Astrocyte of the cerebellum (primary cell): ENCODE results near the gene BRI3.

Source experiments
- DNase-seq: peaks from one replicate; pipeline ENCODE4 v3.0.0-alpha.2; 2011; ENCODE audit warnings: low read depth
- H3K4me3 ChIP-seq: 2 replicates; pipeline ENCODE4 v1.5.1; 2011; ENCODE audit warnings: mild to moderate bottlenecking, low read depth, low read length, moderate library complexity
- in situ Hi-C: cut with HindIII; loops from 2 replicates; pipeline ENCODE4 v1.10.0; 2017; ENCODE audit warnings: low sequenced_read_pairs
- TF ChIP-seq, protein P1 (sequence below): IDR thresholded peaks from 2 replicates; pipeline ENCODE4 v1.5.1; 2012; ENCODE audit warnings: low read length, low read depth, moderate library complexity, mild to moderate bottlenecking; ENCODE audit errors: missing control alignments

Gene BRI3

DNA sequence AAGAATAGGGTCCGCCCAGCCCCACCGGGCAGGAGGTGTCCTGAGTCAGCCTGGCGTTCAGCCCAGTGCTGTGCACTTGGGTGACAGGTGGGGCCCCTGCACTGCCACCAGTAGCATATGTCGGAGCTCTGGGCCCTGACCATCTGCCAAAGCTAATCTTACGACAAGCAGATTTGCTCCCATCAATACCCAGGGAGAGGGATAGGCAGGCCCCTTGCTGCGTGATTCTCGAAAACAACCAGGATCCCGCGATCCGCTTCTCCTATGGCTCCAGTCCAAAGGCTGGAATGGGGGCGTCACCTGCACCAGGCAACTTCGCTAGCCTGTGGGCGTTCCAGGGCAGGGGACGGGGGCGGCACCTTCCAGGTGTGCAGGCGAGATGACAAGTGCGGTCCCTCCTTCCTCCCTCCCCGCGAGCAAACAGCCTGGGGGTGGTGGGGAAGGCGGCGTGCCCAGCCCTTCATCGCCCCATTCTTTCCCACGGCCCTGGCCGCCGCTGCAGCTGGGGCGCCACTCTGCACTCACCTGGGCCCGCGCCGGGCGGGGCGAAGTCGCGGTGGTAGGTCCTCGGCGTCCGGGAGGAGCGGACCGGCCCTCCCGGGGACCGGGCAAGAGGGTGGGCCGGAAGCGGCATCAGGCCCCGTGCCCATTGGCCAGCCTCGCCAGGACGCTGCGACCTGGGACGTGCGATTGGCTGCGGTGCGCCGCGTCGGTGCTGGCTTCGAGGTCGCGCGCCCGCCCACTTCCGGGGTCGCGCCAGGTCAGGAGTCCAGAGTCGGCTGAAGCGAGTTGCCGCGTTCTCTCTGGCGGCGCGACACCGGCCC lies 29.7 kb upstream of the BRI3 start, which contains the start of gene TECPR1:
TECPR1 (minus strand) TSS at position 632 of the 824 bp plus-strand sequence. CDS start 6,086 bp downstream, outside the sequence.
- in situ Hi-C loops: no loop called here
- TF ChIP-seq, protein P1, sequence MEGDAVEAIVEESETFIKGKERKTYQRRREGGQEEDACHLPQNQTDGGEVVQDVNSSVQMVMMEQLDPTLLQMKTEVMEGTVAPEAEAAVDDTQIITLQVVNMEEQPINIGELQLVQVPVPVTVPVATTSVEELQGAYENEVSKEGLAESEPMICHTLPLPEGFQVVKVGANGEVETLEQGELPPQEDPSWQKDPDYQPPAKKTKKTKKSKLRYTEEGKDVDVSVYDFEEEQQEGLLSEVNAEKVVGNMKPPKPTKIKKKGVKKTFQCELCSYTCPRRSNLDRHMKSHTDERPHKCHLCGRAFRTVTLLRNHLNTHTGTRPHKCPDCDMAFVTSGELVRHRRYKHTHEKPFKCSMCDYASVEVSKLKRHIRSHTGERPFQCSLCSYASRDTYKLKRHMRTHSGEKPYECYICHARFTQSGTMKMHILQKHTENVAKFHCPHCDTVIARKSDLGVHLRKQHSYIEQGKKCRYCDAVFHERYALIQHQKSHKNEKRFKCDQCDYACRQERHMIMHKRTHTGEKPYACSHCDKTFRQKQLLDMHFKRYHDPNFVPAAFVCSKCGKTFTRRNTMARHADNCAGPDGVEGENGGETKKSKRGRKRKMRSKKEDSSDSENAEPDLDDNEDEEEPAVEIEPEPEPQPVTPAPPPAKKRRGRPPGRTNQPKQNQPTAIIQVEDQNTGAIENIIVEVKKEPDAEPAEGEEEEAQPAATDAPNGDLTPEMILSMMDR: no peak
- peak within 1 kb of the TSS; percentile 89 for H3K4me3 ChIP-seq
- peak; percentile 62 for DNase-seq

DNA sequence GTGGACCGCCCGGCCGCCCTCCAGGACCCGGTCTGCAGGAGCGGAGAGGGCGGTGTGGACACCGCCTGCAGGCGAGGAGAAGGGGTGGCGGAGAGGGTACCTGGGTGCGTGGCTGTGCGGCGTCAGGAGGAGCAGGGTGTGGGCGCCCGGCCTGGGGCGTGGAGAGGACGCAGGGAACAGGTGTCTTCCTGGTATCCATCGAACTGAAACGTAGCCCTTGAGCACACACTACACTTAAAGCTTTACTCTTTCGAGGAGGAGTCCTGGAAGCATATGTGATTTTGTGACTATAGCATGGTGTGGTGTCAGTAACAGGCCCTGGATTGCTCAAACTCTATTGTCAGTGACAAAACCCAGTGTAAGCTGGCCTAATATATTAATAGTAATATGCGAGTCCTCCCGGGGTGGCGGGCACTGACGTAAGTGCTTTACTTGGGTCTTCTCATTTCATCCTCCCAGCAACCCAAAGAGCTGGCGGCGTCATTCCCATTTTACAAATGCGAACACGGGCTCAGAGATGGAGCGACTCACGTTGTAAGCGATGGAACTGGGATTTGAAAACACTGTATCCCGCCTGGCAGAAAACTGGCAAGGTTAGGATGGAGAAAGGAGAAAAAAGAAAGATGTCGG lies 28.9 kb upstream of the BRI3 start:
- TF ChIP-seq, protein P1: no peak
- in situ Hi-C loops: no loop called here
- peak overlapping the region; percentile 89 for H3K4me3 ChIP-seq
- DNase-seq: no peak

DNA sequence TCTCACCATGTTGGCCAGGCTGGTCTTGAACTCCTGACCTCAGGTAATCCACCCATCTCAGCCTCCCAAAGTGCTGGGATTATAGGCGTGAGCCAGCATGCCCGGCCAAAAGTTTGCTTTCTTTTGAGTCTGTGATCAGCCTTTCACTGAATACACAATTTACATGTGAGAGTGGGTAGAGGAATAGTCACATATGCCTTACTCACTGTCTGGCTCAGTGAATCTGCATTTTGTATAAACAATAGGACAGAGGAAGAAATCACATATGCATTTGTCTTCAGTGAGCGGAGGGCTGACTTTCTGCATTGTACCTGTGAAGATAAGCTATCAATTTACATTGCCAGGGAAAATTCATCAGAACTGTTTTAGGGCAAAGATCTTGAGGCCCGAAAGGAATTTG lies 27.0 kb upstream of the BRI3 start:
- TF ChIP-seq, protein P1: no peak
- DNase-seq: no peak
- H3K4me3 ChIP-seq: no peak overlapping the region
- in situ Hi-C loops: no loop called here

DNA sequence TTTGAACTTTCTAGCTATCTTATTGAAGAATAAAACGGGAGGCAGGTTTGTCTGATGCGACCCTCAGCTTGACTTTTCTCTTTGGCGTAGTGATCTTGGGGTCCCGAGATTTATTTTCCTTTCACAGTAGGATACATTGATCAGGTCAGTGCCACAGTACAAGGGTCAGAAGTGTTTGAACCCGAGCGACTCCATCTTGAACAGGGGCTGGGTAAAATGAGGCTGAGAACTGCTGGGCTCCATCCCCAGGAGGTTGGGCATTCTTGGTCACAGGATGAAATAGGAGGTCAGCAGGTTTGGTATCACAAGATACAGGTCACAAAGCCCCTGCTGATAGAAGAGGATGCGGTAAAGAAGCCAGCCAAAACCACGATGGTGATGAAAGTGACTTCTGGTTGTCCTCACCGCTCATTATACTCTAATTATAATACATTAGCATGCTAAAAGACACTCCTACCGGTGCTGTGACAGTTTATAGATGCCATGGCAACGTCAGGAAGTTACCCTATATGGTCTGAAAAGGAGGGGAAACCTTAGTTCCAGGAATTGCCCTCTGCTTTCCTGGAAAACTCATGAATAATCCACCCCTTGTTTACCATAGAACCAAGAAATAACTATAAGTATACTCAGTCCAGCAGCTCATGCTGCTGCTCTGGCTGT lies 26.4 kb upstream of the BRI3 start:
- no peak for DNase-seq
- TF ChIP-seq, protein P1: no peak
- in situ Hi-C loops: no loop called here
- H3K4me3 ChIP-seq: no peak overlapping the region

DNA sequence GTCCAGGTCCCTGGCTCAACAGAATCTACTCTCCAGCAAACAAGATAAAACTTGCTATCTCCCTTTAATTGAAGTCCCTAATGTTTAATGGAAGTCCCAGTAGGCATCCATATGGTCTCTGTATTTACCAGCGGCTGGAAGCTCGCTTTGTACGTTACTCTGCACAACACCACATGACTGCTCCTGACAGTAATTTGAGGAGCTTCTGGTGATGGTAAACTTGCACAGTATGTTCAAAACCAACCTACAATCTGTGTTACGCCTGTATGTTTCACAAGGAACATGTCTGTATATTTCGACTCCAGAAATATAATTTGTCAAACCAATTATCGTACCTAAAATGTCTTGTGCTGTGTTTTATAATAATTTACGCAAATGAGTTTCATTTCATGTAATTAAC lies 25.1 kb upstream of the BRI3 start:
- DNase-seq: no peak
- no peak overlapping the region for H3K4me3 ChIP-seq
- in situ Hi-C loops: no loop called here
- TF ChIP-seq, protein P1: no peak

DNA sequence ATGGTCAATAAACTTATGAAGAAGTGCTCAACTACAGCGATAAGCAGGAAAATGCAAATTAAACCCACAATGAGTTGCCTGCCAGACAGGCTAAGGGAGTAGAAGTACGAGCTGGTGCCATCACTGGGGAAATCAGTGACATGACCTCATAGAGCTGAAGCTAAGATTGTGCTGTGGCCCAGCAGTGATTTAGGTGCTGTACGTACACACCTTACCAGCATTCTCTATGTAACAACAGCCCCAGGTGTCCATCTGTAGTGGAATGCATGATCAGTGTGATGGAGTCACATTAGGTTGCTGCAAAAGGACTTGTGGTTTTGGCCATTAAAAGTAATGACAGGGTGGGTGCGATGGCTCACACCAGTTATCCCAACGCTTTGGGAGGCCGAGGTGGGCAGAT lies 23.8 kb upstream of the BRI3 start:
- H3K4me3 ChIP-seq: no peak overlapping the region
- TF ChIP-seq, protein P1: no peak
- in situ Hi-C loops: no loop called here
- DNase-seq: no peak
